Kidney epithelial cell (primary cell): ENCODE results near the gene L3MBTL4. TPM values are rescaled to one million over a fixed set of nuclear protein-coding genes. Genes with fewer than 3 reads are reported as not detected.

Source experiments
- DNase-seq: peaks from one replicate; pipeline ENCODE4 v3.0.0-alpha.2; 2010; ENCODE audit warnings: low read depth
- H3K27me3 ChIP-seq: 2 replicates; pipeline ENCODE4 v1.6.0; 2011; ENCODE audit warnings: low read length; ENCODE audit not compliant: control insufficient read depth, insufficient read depth
- H3K36me3 ChIP-seq: 2 replicates; pipeline ENCODE4 v1.5.1; 2011; ENCODE audit warnings: low read length; ENCODE audit not compliant: control insufficient read depth, insufficient read depth
- H3K4me3 ChIP-seq: 2 replicates; pipeline ENCODE4 v1.5.1; 2011; ENCODE audit warnings: low read depth, mild to moderate bottlenecking, control low read depth, low read length
- CTCF ChIP-seq: IDR thresholded peaks from 2 replicates; pipeline ENCODE4 v1.5.1; 2011; ENCODE audit warnings: mild to moderate bottlenecking, moderate library complexity, low read length, control low read depth, inconsistent platforms; ENCODE audit not compliant: insufficient read depth, poor library complexity, severe bottlenecking
- total RNA-seq: library from RNA; depleted of rRNA; stranded (reverse); fragments of >200 nt; gene quantifications from 2 replicates; pipeline ENCODE4 v1.2.3, GENCODE V29; 2015

L3MBTL4 gene
- total RNA-seq, 1 donor from 2014 or later = 9.8 TPM

DNA sequence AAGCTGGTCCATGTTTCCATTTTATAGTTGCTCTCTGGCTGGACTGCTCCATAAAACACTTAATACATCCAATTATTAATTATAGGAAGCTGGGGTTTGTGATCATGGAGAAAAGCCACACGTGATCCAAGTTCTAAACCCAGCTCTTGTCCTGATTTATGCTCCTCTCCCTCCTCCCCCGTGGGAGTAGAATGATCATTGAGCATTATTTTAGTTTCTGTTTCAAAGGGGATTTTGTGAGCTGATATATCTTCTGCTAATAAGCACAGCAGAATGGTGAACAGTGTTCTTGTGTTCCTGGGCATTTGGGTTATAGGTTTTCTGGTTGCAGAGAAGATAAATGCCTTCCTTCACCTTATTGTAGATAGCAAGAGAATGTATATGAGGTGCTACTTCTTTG, 383.7 kb downstream of the L3MBTL4 start:
- H3K36me3 ChIP-seq = no peaks in the 10 kb centered on the region
- no peak overlapping the region for H3K4me3 ChIP-seq
- no peaks in the 10 kb centered on the region for H3K27me3 ChIP-seq
- no peak for DNase-seq
- TF ChIP-seq CTCF = no peak

DNA sequence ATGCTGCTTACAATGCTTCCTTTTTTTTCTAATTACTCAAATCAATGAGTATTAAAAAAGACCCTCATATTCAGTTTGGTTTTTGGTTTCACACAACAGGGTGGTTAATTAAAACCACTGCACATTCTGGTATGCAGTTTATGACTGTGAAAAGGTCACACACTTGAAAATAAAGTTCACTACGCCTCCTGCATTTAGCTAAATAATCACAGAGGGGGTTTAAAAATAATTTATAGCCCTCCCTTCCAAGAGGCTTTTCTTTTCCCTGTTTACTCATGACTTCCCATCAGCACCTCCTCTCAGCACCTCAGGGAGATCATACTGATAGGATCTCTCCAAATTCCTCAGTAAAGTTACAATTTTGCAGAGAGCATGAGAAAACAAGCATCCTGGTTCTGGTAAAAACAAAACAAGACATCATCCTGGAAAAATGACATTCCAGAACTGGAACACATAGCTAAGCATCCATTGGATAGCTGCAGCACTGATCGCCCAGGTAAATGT, 389.9 kb downstream of the L3MBTL4 start:
- H3K4me3 ChIP-seq = no peak overlapping the region
- no peak for DNase-seq
- no peak for TF ChIP-seq CTCF
- H3K36me3 ChIP-seq = no peaks in the 10 kb centered on the region
- no peaks in the 10 kb centered on the region for H3K27me3 ChIP-seq

DNA sequence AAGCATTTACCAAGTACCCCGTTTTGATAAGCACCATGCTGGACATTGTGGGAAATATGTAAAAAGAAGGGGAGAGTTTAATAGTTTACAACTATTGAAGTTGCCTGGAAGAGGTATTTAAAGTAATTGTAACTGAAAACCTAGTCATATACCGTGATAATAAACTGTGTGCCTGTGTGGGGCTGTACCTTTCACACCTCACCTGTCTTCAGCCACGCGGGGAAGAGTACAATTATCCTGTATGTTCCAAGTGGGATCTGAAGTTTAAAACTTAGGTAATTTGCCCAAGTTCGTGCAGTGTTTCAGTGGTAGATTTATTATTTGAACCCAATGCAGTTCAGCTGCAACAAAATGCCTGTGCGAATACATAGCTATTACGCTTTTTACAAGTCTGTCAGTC, 391.2 kb downstream of the L3MBTL4 start:
- no peak for TF ChIP-seq CTCF
- Histone ChIP-seq H3K4me3 (no peak overlapping the region), H3K27me3 (no peaks in the 10 kb centered on the region), H3K36me3 (no peaks in the 10 kb centered on the region)
- DNase-seq = no peak

- DNase-seq = peak; percentile 5
- no peak overlapping the region for H3K4me3 ChIP-seq
- no peaks in the 10 kb centered on the region for H3K36me3 ChIP-seq
- TF ChIP-seq CTCF = no peak
- no peaks in the 10 kb centered on the region for H3K27me3 ChIP-seq
Measured at GRCh38 chr18:6022845-6023244, 391.9 kb downstream of the L3MBTL4 start.

- Histone ChIP-seq H3K36me3 (no peaks in the 10 kb centered on the region), H3K4me3 (no peak overlapping the region), H3K27me3 (no peaks in the 10 kb centered on the region)
- DNase-seq = no peak
- TF ChIP-seq CTCF = no peak
Measured at GRCh38 chr18:6022074-6022444, 392.7 kb downstream of the L3MBTL4 start.

DNA sequence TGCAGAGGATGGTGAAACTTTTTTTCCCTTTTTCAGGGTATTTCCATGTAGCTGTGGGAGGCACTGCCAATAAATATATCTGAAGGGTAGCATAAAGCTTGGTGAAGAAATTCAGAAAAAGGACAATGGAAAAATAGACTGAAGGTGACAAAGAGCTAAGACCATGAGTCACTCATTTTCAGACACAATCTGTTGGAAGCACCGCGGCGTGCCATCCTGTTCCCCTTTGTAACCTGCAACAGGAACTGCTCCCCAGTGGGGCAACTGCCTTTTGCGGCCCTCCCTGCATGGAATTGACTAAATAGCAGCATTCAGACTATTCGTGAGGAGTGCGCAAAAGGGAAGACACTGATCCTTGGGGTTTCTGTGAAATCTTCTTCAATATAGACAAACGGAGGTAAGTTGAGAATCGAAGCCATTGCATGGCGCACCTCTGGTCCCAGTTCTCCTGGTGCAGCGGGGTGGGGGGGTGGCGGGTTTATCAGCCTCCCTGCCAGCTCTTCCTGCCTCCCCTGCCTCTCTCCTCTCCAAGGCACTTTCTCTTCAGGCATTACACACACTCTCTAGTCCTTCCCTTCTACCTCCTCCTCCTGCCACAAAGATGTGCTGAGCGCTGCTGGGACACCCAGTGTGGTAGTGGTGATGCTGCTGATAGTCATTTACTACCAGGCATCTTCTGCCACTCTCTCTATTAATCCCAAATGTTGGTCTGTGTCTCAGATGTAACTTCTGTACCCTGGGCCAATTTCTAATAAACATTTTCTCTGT, 393.2 kb downstream of the L3MBTL4 start:
- Histone ChIP-seq H3K27me3 (no peaks in the 10 kb centered on the region), H3K36me3 (no peaks in the 10 kb centered on the region), H3K4me3 (no peak overlapping the region)
- TF ChIP-seq CTCF = no peak
- DNase-seq = no peak
